ENCODE results near the gene SYCP3.

DNA sequence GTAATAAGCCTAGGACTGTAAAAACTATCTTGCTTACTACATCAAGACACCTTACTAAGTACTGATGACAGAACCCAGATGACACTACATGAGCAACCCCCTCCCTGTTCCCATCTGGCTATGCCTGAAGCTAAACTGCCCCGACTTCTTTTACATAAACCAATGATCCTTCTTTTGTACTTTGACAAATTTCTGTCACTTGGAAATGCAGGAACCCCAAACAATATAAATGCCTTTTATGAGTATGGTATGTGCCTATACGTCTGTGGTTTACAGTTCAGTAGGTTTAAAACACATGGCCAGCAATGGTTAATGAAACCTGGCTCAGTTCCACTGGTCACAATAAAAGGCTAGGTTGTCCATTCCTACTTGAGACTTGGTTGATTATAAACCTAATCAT is 6.1 kb downstream of the SYCP3 start:
- TF ChIP-seq ZNF274 (IDR thresholded peaks at IDR 0.05; ENCODE audit: low read depth, low read length) (no peak), YY1 (IDR thresholded peaks at IDR 0.05; ENCODE audit: insufficient read depth, insufficient read length) (no peak), SUZ12 (IDR thresholded peaks at IDR 0.05; ENCODE audit: extremely low read depth, insufficient read depth, insufficient read length) (no peak)
